BJ (cell line): Measurements from ENCODE around the gene FMN1. TPM values are rescaled to one million over a fixed set of nuclear protein-coding genes. Genes with fewer than 3 reads are reported as not detected.
A peak's percentile ranks its signal among the peaks of the same experiment; 100 is the strongest.

Experiments used
- CTCF ChIA-PET: fragments of 350-600 bp; formaldehyde crosslinking; extraction: SDS; loops from one replicate; lab custom pipeline; 2021; ENCODE audit warnings: antibody characterized with exemption, inconsistent platforms; lab: Yijun Ruan, JAX
- POLR2A ChIA-PET: fragments of 300-600 bp; sonication (Branson Sonifier 250); formaldehyde crosslinking; extraction: SDS; loops from one replicate; lab custom pipeline; 2021; ENCODE audit warnings: antibody characterized with exemption; lab: Charles Lee
- DNase-seq: peaks from one replicate; pipeline ENCODE4 v3.0.0-alpha.2; 2011; ENCODE audit warnings: low read depth
- H3K27me3 ChIP-seq: 2 replicates; pipeline ENCODE4 v1.6.0; 2011; ENCODE audit warnings: low read length; ENCODE audit not compliant: control insufficient read depth, insufficient read depth
- H3K36me3 ChIP-seq: 2 replicates; pipeline ENCODE4 v1.5.1; 2011; ENCODE audit warnings: low read length; ENCODE audit not compliant: control insufficient read depth, insufficient read depth
- H3K4me3 ChIP-seq: 2 replicates; pipeline ENCODE4 v1.5.1; 2011; ENCODE audit warnings: low read depth, mild to moderate bottlenecking, control low read depth, low read length
- CTCF ChIP-seq: IDR thresholded peaks from 2 replicates; pipeline ENCODE4 v1.5.1; 2011; ENCODE audit warnings: low read depth, mild to moderate bottlenecking, control low read depth, inconsistent platforms, low read length, moderate library complexity; ENCODE audit not compliant: insufficient read depth
- polyA plus RNA-seq: library from polyadenylated mRNA; depleted of rRNA; stranded (reverse); fragments of >200 nt; gene quantifications from 2 replicates; pipeline ENCODE4 v1.2.3, GENCODE V29; 2011

Gene FMN1
- polyA plus RNA-seq, 1 experiment: 2.6 TPM

DNA sequence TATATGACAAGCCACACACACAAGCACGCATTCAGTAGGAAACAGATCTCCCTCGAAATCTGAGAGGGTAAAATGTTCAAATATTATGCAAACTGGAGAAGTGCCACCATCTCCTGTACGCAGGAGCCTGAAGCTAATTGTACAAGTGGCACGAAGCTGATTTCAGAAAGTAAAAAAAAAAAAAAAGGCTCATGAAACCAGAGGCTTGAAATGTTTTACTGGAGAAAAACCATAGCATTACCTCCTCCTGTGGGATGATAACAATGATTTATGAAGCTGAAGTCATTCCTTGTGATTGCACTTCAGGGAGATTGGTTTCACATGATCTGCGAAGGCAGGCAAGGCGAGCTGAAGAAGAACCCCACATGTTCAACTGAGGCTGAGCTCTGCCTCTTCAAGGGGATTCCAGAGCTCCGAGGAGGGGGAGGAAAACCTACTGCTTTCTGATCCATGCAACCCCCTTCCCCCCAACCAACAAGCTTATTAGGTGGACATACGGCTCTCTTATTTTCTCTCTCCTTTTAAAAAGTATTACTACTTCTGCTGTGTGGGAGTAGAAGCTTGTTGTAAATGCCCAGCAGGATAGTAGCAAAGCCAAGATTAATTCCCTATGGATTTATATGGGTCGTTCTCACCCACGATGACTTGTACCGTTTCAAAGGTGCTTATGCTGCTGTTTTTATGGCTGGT, 375.6 kb downstream of the FMN1 start:
- Histone ChIP-seq H3K4me3 (no peak overlapping the region), H3K27me3 (no peaks in the 10 kb centered on the region), H3K36me3 (no peaks in the 10 kb centered on the region)
- ChIA-PET POLR2A (interaction anchor here (0.6 to 0.7 kb wide), 2 partner anchors 18 to 93 kb away, joined by 3 to 4 read pairs; no protein-coding TSS in a partner anchor), CTCF (interaction anchor here (0.7 to 1.3 kb wide), 4 partner anchors 12 to 168 kb away, joined by 3 to 4 read pairs (median 4); no protein-coding TSS in a partner anchor)
- DNase-seq: no peak
- TF ChIP-seq CTCF: no peak

DNA sequence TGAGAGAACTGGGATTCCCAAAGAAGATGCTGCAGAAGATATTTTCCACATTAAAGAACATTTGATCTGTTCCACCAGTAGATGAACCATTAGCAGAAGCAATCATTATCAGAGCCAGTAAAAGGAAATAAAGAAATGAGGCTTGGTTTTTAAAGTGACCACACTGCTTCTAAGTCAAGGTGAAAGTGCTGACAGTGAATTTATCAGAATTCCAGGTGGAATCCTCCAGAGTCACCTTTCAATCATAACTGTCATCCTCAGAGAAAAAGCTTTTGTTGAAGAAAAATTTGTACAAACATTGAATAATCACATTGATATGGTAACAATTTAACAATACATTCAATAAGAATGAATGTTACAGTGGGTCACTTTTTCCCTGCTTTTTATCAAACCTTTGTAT, 376.9 kb downstream of the FMN1 start:
- TF ChIP-seq CTCF: no peak
- ChIA-PET POLR2A (no interaction called here), CTCF (interaction anchor here (1.2 kb wide), 1 partner anchor 168 kb away, joined by 3 read pairs; no protein-coding TSS in a partner anchor)
- no peaks in the 10 kb centered on the region for H3K27me3 ChIP-seq
- no peak overlapping the region for H3K4me3 ChIP-seq
- no peak for DNase-seq
- H3K36me3 ChIP-seq: no peaks in the 10 kb centered on the region

- H3K4me3 ChIP-seq: no peak overlapping the region
- no peak for TF ChIP-seq CTCF
- POLR2A ChIA-PET: no interaction called here
- H3K36me3 ChIP-seq: no peaks in the 10 kb centered on the region
- no peaks in the 10 kb centered on the region for H3K27me3 ChIP-seq
- CTCF ChIA-PET: interaction anchor here (0.9 to 1.4 kb wide), 4 partner anchors 12 to 188 kb away, joined by 3 to 4 read pairs (median 4); no protein-coding TSS in a partner anchor
- DNase-seq: no peak
Observed at GRCh38 chr15:32807331-32807730, 387.2 kb downstream of the FMN1 start.

DNA sequence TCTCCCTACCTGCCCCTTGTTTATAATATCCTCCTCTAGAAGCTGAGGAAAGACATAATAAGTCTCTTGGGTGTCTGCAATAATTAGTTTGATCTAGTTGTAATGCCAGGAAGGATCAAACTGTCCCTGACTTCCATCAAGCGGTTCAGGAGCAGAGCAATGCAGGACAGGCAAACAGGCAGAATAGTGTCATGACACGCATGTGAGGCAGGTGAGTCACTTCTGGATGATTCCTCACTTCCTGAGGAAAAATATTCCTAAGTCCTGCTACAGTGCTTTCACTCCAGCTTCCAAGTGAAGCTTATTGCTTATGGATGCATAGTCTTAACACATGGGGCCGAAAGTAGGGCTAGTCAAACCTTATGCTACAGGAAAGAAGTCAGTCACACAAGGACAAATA, 390.9 kb downstream of the FMN1 start:
- DNase-seq: no peak
- H3K36me3 ChIP-seq: no peaks in the 10 kb centered on the region
- no peak for TF ChIP-seq CTCF
- ChIA-PET POLR2A (interaction anchor here (0.6 kb wide), 1 partner anchor 27 kb away, joined by 5 read pairs; no protein-coding TSS in a partner anchor), CTCF (no interaction called here)
- no peaks in the 10 kb centered on the region for H3K27me3 ChIP-seq
- no peak overlapping the region for H3K4me3 ChIP-seq

GRCh38 chr15:32802286-32802936, 392.1 kb downstream of the FMN1 start:
- no peaks in the 10 kb centered on the region for H3K27me3 ChIP-seq
- H3K4me3 ChIP-seq: no peak overlapping the region
- peak; percentile 61 for DNase-seq
- H3K36me3 ChIP-seq: no peaks in the 10 kb centered on the region
- CTCF ChIA-PET: interaction anchor here (0.5 kb wide), 1 partner anchor 57 kb away, joined by 3 read pairs; no protein-coding TSS in a partner anchor
- POLR2A ChIA-PET: interaction anchor here (0.7 kb wide), 1 partner anchor 45 kb away, joined by 3 read pairs; no protein-coding TSS in a partner anchor
- TF ChIP-seq CTCF: no peak
